CD4-positive, alpha-beta T cell treated with Interleukin-1 beta for 1 hour (primary cell): Measurements from ENCODE around the gene RNU4-1.

Experiments
- DNase-seq, 2 donors: peaks; one replicate each; pipeline ENCODE4 v3.0.0-alpha.2; 2020 to 2022

RNU4-1 gene

DNA sequence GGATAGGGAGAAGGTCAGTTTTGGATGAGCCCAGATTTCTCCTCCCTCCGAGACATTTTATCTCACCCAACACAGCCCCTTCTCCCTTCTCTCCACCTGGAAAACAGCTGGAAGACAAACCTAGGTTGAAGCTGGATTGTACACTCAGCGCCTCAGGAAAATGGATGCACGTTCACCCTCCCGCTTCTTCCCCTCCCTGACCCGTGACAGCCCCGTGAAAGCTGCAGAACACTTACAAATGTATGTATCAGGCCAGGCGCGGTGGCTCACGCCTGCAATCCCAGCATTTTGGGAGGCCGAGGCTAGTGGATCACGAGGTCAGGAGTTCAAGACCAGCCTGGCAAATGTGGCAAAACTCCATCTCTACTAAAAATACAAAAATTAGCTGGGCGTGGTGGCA lies 5.5 kb downstream of the RNU4-1 start:
- no peak for DNase-seq

DNA sequence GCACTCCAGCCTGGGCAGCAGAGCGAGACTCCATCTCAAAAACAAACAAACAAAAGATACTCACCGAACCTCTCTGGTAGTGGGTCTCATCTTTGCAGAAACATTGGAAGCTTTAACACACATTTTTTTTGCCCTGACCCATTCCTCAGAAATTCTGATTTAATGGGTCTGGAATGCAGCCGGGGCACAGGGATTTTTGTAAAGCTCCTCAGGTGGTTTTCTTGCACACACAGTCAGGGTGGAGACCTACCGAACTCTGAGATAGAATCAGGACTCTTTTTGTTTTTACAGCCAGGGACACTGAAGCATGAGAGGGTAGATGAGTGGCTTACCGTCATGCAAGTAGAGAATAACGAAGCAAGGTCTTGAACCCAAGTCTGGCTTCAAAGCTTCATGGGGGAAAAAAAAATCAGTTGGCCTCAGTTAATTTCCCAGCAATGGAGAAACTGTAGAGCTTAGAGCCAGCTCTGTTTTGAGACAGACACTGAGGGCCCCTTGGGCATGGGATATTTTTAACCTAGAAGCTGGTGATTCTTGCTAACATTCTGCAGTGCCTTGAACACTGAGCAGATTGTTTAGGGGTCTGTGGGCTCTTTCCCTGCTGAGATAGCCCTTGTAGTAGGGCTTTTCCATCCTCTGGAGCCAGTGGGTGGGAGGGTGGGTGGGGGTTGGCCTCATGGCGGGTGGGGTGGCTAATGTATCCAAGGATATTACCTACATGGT lies 6.1 kb downstream of the RNU4-1 start:
- no peak for DNase-seq

DNA sequence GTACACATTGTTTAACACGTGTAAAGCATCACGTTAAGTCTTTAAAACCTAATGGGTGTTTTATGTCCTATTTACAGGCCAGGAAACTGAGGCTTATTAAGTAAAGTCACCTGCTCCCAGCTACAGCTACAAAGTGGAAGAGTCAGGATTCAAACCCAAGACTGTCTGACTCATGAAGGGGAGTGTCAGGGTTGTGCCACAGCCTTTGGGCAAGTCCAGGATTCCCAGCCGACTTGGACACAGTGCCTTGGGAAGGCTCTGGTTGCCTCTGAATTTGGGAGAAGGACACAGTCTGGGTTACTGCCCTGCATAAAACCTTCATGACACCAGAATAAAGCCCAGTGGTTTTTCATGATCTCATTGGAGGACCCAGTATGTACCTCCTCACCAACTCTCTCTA lies 8.7 kb downstream of the RNU4-1 start:
- DNase-seq, result no peak

DNA sequence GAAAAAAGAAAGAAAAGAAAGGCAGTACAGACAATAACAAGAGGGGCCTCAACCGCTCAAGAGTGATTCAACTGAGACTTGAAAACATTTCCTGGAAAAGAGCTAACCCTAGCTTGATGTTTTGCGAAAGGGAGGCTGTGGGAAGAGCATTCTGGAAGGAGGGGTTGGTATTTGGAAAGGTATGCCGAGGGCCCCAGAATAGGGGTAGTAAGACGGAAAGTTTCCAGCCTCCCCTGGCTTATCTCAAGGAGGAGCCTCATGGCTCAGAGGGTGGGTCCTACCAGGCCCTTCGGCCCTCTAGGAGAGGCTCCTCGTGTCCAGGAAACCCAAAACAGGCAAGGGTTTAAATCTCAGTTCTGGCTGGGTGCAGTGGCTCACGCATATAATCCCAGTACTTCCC lies 9.7 kb downstream of the RNU4-1 start:
- DNase-seq, result no peak

DNA sequence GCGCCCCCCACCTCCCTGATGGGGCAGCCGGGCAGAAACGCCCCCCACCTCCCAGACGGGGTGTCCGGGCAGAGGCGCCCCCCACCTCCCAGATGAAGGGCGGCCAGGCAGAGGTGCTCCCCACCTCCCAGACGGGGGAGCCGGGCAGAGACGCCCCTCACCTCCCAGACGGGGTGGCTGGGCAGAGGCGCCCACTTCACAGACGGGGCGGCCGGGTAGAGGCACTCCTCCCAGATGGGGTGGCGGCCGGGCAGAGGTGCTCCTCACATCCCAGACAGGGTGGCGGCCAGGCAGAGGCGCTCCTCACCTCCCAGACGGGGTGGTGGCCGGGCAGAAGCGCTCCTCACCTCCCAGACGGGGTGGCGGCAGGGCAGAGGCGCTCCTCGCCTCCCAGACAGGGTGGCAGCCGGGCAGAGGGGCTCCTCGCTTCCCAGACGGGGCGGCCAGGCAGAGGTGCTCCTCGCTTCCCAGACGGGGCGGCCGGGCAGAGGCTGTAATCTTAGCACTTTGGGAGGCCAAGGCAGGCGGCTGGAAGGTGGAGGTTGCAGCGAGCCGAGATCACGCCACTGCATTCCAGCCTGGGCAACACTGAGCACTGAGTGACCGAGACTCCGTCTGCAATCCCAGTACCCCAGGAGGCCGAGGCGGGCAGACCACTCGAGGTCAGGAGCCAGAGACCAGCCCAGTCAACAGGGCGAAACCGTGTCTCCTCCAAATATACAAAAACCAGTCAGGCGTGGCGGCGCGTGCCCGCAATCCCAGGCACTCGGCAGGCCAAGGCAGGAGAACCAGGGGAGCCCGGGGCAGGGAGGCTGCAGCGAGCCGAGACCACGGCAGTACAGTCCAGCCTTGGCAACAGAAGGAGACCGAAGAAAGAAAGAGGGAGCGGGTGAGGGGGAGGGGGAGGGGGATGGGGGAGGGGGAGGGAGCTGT lies 14.6 kb downstream of the RNU4-1 start:
- no peak for DNase-seq

DNA sequence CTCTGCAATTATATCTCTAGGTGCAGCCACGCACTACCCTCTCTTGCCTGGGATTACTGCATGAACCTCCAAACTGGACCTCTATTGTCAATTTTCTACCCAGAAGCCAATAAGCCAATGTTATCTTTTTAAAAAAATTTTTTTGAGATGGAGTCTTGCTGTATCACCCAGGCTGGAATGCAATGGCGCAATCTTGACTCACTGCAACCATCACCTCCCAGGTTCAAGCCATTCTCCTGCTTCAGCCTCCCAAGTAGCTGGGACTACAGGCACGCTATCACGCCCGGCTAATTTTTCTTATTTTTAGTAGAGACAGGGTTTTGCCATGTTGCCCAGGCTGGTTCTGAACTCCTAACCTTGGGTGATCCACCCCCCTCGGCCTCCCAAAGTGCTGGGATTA lies 16.3 kb downstream of the RNU4-1 start:
- DNase-seq, result no peak

- no peak for DNase-seq
These were observed 25.3 kb downstream of the RNU4-1 start for GRCh38 chr12:120267736-120268135.

GRCh38 chr12:120266180-120266870 lies 26.7 kb downstream of the RNU4-1 start:
- no peak for DNase-seq

DNA sequence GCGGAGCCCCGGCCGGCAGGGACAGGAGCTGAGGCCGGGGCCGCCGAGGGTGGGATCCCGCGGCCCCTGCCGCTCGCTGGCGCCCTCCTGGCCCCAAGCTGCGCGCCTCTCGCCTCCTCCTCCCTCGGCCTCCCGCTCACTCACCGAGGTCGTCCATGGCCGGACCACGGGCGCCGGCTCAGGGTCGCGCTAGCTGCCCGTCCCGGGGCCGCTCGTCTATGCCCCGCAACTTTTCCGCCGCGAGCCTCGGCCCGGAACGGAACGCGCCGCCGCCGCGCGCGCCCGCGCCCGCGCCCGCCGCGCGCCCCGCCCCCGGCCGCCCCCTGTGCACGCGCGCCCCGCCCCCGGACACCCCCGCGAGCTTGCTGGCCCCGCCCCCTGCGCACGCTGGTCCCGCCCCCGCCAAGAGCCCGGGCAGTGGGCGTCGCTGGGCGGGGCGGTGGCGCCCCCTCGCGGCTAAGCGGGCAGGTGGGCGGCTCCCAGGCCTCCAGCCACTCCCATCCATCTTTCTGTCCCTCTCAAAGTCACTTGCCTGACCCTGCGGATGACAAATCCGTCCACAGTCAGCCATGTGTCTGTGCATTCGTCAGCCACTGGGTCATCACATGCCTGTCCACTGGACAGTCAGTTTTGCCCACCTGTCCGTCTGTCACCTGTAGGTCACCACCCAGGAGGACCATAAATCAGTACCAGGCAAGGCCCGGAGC lies 27.4 kb downstream of the RNU4-1 start, which contains the start of gene PXN:
Gene PXN, minus strand, starts transcription at position 258 of the 707 bp plus-strand sequence. Its CDS starts 101 bp downstream, at position 157.
- DNase-seq, result peak; percentile 88 to 91

DNA sequence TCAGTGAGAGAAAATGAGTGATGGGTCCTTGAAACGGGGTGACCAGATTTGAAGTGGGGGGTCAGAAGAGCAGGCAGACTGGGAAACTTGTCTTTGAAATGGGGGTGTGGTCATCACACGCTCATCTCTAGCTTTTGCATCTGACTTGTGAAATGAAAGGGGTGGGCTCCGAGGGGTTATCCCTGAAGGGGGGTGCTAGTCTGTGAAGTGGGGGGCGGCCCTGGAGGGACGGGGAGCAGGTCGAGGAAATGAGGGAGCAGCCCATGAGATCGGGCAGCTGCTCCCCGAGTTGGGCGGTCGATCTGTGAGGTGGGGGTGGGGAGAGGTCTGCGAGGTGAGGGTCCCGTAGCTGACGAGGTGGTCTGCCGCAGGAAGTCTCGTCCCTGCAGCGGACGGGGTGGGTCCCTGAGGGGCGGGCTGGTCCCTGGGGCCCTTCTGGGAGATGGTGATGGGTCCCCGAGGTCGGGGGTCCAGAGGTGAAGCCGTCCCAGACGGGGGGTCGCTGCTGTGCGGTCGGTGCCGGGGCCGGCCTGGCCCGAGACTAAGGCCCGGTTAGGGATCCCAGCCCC lies 28.0 kb downstream of the RNU4-1 start:
- DNase-seq, result no peak

DNA sequence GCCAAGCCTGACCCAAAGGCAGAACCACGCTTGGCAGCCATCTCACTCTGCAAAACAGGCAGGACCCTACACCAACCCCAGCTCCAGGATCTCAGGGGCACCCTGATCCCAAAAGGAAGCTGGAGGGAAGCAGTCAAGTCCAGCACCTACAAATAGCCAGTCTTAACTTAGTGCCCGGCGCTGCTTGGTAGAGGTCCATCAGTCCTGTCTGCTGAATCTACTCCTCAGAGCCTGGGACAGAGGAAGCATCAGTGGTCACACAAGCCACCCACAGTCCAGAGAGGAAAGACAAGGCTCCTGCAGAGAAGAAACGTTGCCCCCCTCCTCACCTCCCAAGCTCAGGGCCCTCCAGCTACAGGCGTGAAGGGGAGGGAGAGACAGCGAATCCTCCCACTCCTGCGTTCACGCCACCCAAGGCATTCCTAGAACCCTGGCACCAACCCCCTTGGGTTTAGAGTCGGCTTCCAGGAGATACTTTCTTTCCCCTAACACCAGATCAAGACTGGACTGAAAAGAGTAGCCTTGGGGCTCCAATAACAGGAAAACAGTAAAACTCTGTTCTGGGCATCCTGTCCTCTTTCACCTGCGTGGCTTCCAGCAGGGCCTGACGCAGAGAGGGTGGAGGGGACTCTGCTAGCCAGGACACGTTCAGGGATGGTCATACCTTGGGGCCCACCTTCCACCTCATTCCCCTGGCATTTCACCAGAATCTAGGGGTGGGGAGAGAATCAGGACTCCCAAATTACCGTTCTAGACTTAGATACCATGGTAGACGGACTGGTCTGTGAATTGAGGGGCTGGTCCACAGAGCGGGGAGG lies 28.7 kb downstream of the RNU4-1 start:
- DNase-seq, result no peak

GRCh38 chr12:120263748-120264085 lies 29.3 kb downstream of the RNU4-1 start:
- no peak for DNase-seq

GRCh38 chr12:120262852-120263747 lies 29.9 kb downstream of the RNU4-1 start:
- no peak for DNase-seq

DNA sequence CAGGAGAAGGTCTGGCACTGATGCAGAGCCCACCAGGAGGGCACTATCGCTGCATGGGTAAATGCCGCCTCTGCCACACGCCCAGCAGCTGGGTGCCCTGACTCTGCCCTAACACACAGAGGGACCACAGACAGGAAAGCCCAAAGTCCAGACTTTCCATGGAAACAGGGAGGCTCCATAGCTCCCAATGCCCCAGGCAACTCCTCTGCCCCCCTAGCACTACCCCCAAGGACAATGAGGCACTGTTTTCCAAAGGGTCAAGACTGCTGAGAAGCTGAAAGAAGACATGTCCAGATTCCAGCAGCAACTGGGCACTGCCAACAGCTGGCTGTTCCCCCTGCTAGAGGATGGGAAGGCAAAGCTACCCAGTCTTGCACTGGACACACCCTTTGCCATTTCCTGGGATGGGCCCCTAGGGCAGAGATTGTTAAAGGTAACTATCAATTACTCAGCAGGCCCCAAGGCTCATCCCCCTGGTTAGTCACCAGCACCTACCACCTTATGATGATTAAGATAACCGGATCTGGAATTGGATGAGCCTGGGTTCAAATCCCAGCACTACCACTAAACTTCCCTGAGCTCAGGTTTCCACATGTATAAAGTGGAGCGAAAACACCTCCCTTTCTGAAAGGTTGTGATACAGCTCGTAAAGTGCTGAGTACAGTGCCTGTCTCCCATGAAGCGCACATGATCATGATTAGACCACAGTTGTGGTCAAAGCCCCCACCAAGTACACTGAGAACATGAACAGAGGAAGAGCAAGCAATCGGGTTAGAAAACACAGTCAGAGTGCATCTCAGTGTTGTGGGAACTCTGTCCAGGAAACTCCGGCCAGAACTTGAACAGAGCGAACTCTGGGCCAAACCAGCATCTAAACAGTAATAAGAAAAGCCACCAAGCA lies 30.8 kb downstream of the RNU4-1 start:
- no peak for DNase-seq

DNA sequence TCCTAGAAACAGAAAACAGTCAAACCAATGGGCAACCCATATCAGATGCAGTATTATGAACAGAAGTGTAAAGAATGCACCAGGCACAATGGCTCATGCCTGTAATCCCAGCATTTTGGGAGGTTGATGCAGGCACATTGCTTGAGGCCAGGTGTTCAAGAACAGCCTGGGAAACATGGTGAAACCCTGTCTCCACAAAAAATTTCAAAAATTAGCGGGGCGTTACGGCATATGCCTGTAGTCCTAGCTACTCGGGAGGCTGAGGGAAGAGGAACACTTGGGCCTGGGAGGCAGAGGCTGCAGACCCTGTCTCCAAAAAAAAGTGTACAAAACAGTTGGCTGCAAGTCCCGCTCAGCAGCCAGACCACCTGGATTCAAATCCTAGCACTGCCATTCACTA lies 32.4 kb downstream of the RNU4-1 start:
- no peak for DNase-seq

DNA sequence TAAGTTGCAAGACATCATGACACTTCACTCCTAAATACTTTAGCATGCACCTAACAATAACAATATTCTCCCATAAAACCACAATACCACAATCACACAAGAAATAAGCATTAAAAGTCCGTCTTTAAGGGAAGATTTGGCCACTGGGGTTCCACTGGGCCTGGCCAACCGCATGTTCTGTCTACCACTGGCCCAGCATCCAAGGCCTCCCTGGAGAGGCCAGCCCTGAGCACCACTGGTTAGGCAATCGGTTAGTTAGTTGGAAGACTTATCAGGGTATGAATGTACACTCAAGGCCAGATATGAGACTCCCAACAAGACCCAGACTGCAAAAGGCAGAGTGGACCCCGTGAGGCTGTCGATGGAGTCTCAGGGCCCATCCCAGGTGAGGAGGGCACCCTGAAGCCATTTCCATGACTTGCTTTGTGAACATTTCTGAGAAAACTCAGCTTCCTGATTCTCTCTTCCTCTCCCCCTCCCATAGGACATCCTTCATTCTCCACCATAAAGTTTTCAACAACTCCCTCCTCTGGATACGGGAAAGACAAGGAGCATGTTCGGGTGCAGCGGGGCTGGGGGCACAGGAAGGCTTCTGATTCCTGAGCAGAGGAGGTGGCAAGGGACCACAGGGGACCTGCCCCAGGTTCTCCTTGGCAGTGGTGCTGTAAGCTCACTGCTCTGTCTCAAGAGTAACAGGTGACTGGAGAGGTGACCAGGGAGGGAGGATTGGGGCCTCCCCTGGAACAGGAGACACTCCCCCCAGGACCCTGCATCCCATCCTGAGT lies 33.4 kb downstream of the RNU4-1 start:
- no peak for DNase-seq

DNA sequence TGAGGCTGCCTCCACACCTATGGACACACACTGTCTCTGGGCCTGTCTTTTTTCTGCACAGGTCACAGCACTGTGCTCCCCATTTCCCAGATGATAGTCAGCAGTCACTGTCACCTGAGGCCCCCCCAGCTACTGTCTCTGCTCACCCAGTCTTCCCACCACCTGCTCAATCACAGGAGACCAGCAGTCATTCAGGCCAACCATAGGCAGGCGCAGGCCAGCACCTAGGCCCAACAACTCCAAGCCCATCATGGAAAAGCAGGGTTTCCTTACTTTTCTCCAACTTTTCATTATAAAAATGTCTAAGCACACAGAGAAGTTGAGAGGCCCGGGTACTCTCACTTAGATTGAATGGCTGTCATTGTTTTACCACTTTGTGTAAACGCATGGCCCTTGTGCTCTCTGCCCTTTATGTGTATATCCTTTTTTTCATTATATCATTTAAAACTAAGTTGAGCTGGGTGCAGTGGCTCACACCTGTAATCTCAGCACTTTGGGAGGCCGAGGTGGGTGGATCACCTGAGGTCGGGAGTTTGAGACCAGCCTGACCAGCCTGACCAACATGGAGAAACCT lies 34.6 kb downstream of the RNU4-1 start:
- no peak for DNase-seq
